ENCODE data around the gene DOCK3. TPM values are rescaled to one million over a fixed set of nuclear protein-coding genes. Genes with fewer than 3 reads are reported as not detected.

DOCK3 gene, protein sequence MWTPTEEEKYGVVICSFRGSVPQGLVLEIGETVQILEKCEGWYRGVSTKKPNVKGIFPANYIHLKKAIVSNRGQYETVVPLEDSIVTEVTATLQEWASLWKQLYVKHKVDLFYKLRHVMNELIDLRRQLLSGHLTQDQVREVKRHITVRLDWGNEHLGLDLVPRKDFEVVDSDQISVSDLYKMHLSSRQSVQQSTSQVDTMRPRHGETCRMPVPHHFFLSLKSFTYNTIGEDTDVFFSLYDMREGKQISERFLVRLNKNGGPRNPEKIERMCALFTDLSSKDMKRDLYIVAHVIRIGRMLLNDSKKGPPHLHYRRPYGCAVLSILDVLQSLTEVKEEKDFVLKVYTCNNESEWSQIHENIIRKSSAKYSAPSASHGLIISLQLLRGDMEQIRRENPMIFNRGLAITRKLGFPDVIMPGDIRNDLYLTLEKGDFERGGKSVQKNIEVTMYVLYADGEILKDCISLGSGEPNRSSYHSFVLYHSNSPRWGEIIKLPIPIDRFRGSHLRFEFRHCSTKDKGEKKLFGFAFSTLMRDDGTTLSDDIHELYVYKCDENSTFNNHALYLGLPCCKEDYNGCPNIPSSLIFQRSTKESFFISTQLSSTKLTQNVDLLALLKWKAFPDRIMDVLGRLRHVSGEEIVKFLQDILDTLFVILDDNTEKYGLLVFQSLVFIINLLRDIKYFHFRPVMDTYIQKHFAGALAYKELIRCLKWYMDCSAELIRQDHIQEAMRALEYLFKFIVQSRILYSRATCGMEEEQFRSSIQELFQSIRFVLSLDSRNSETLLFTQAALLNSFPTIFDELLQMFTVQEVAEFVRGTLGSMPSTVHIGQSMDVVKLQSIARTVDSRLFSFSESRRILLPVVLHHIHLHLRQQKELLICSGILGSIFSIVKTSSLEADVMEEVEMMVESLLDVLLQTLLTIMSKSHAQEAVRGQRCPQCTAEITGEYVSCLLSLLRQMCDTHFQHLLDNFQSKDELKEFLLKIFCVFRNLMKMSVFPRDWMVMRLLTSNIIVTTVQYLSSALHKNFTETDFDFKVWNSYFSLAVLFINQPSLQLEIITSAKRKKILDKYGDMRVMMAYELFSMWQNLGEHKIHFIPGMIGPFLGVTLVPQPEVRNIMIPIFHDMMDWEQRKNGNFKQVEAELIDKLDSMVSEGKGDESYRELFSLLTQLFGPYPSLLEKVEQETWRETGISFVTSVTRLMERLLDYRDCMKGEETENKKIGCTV (N-terminal part only)
- under 0.01 TPM in 2 replicates for total RNA-seq (2012; rRNA removed)
- polyA plus RNA-seq (2012; rRNA removed) = 0.10 and 0.12 TPM in 2 replicates
- 0.01 and 0.07 TPM in 2 replicates for polyA plus RNA-seq (2012; cell fraction: cytosol; rRNA removed)
- polyA plus RNA-seq (2012; cell fraction: nucleus; rRNA removed; ENCODE audit: low replicate concordance) = 0.33 and 0.38 TPM in 2 replicates
- Bru-seq, nascent RNA = percentile 17 among the genes with signal in this experiment
- BruChase-seq, experiment 1, labeled RNA remaining after a 6-hour chase = percentile 30 among the genes with signal in this experiment
- percentile 27 among the genes with signal in this experiment for BruChase-seq, experiment 2, labeled RNA remaining after a 2-hour chase
- long read RNA-seq = 0 reads

DNA sequence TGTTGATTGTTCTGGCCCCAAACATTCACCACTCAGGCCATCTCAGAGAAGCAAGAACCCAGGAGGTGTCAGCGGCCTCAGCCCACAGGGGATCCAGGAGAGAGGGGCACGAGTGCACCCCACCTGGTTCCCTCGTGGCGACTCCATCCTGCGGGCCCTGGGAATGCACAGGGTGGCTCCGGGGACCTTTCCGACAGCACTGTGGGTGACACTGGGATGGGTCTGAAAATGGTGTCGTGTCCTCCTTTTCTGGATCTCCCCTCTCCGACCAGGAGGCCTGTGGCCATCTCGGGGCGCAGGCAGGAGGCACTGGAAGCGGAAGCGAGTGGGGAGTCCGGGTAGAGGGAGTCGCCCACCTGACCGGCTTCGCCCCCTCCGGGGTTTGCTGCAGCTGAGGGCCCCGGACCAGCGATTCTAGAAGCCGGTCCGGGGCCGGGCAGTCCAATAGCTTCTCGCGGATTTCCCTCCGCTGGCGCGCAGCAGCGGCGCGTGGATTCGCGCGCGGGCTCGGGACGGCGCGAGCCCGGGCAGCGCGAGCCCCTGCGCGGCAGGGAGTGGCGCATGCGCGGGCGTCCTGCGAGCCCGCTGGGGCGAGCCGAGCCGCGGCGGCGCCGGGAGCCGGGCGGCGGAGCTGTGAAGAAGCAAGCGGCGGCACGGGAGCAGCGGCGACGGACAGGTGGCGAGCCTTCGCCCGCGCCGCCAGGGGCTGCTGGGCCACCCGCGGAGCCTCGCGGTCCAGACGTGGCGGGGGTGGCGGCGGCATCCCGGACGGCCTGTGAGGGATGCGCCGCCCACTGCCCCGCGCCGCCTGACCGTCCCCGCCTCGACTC is at the start of gene DOCK3:
Gene DOCK3 (plus strand): TSS at position 579 of the 830 bp plus-strand sequence. CDS start 337 bp downstream, outside the sequence.
- H3K4me3 ChIP-seq (ENCODE audit: insufficient read depth, low read depth, low read length) = peak within 1 kb of the TSS; percentile 50
- H4K91ac ChIP-seq (ENCODE audit: insufficient read depth, low read depth, low read length) = no peak within 1 kb of the TSS
- intact Hi-C loops (cut with micrococcal nuclease) = no loop called here
- no peak within 1 kb of the TSS for H3K23ac ChIP-seq (ENCODE audit: low read depth, low read length)
- WGBS, 2 experiments (ENCODE audit: extremely low coverage in 2 of 2, insufficient read length in 1 of 2) = 1% methylated on average over 65 of the region's 89 CpGs; no CpG with 5 or more reads in 1 of the 2 experiments
- H2AFZ ChIP-seq (replicated peaks; ENCODE audit: low read length, poor library complexity) = peak within 1 kb of the TSS; percentile 90
- no peak within 1 kb of the TSS for H2AK9ac ChIP-seq (replicated peaks; ENCODE audit: low read depth, low read length, poor library complexity)
- H3K27ac ChIP-seq (ENCODE audit: insufficient read depth, low read length) = no peak within 1 kb of the TSS
- no peak within 1 kb of the TSS for H3K4ac ChIP-seq (ENCODE audit: low read depth, low read length)
- no peak within 1 kb of the TSS for H4K5ac ChIP-seq (ENCODE audit: low read depth, low read length)
- DNase-seq (peak; percentile 36), ATAC-seq (ENCODE audit: low read depth) (peak; percentile 94)
- H2BK5ac ChIP-seq (ENCODE audit: low read depth, low read length, poor library complexity, severe bottlenecking) = no peak within 1 kb of the TSS
- dilution Hi-C loops (cut with HindIII; ENCODE audit: low sequenced_read_pairs, unreplicated experiment) = no loop called here
- TF ChIP-seq FOS (IDR thresholded peaks at IDR 0.05; ENCODE audit: low read depth, low read length) (no peak), SMC3 (IDR thresholded peaks at IDR 0.05; ENCODE audit: low read depth, low read length) (no peak), BHLHE40 (IDR thresholded peaks at IDR 0.05; ENCODE audit: low read depth, low read length) (peak; percentile 73; the same call in 1 of the 2 replicates), CEBPB (IDR thresholded peaks at IDR 0.05; ENCODE audit: low read depth, low read length) (no peak), MXI1 (IDR thresholded peaks at IDR 0.05; ENCODE audit: borderline replicate concordance, low read depth, low read length) (no peak), CHD1 (IDR thresholded peaks at IDR 0.05; ENCODE audit: low read depth, low read length) (no peak), RCOR1 (IDR thresholded peaks at IDR 0.05; ENCODE audit: insufficient replicate concordance, low read length) (no peak)
- no peak within 1 kb of the TSS for H3K14ac ChIP-seq (replicated peaks; ENCODE audit: low read depth, low read length)
- no peak within 1 kb of the TSS for H3K56ac ChIP-seq (ENCODE audit: extremely low read depth, insufficient read depth, low read length)
- H3K9me1 ChIP-seq (ENCODE audit: insufficient read depth, low read length) = peaks cover 5% of the 10 kb centered on the region; the same call in 1 of the 2 replicates
- no peaks in the 10 kb centered on the region for H3K36me3 ChIP-seq (ENCODE audit: control insufficient read depth, insufficient read depth, low read length)
- no peak within 1 kb of the TSS for H2BK15ac ChIP-seq (ENCODE audit: low read depth, low read length)
- H3K27me3 ChIP-seq (ENCODE audit: control insufficient read depth, insufficient read depth, low read length) = peaks cover 57% of the 10 kb centered on the region
- H3K9ac ChIP-seq (ENCODE audit: low read depth, low read length) = no peak within 1 kb of the TSS
- ChIA-PET POLR2A (ENCODE audit: unreplicated experiment) (no interaction called here), CTCF (no interaction called here)
- in situ Hi-C loops (cut with MboI; ENCODE audit: low sequenced_read_pairs) = no loop called here
- peak within 1 kb of the TSS; percentile 71 for H3K4me2 ChIP-seq (ENCODE audit: low read depth, low read length)
- no peaks in the 10 kb centered on the region for H3K4me1 ChIP-seq (ENCODE audit: control insufficient read depth, insufficient read depth, low read length)
- no peak within 1 kb of the TSS for H3K18ac ChIP-seq (ENCODE audit: low read depth, low read length)
- H2BK120ac ChIP-seq (ENCODE audit: low read depth, low read length) = no peak within 1 kb of the TSS
- H3K9me3 ChIP-seq (ENCODE audit: control insufficient read depth, insufficient read depth, low read length) = no peaks in the 10 kb centered on the region; the same call in 1 of the 2 replicates
- H3K79me1 ChIP-seq (ENCODE audit: low read depth in 1 of 2, low read length in 2 of 2) = no peaks in the 10 kb centered on the region
- H4K20me1 ChIP-seq (ENCODE audit: insufficient read depth, low read length) = no peaks in the 10 kb centered on the region
- H2AK5ac ChIP-seq (ENCODE audit: low read depth, low read length) = no peak within 1 kb of the TSS
- no peak within 1 kb of the TSS for H2BK20ac ChIP-seq (ENCODE audit: low read depth, low read length)
- BruUV-seq (replicated peaks) = no TSS peak
- no peak within 1 kb of the TSS for H4K8ac ChIP-seq (ENCODE audit: low read depth in 2 of 2, low read length in 2 of 2)

Measured in IMR-90 (cell line).